ENCODE data around the gene ASGR1. TPM values are rescaled to one million over a fixed set of nuclear protein-coding genes. Genes with fewer than 3 reads are reported as not detected.
A peak's percentile ranks its signal among the peaks of the same experiment; 100 is the strongest.

Gene ASGR1
- total RNA-seq, 1 donor from 2014 or later: 1.9 TPM

- Mint-ChIP-seq H3K27me3 (ENCODE audit: low read depth) (no peaks in the 10 kb centered on the region), H3K4me1 (ENCODE audit: low read depth) (peaks cover 29% of the 10 kb centered on the region), H3K9me3 (ENCODE audit: low read depth) (no peaks in the 10 kb centered on the region), H3K27ac (ENCODE audit: unreplicated experiment) (no peak overlapping the region), H3K4me3 (ENCODE audit: unreplicated experiment) (no peak overlapping the region), H3K36me3 (ENCODE audit: low read depth) (no peaks in the 10 kb centered on the region)
- no peak for TF ChIP-seq CTCF (IDR thresholded peaks at IDR 0.05)
- DNase-seq (ENCODE audit: low spot score): no peak
Observed at GRCh38 chr17:7208754-7209460, 29.7 kb upstream of the ASGR1 start.

- Mint-ChIP-seq H3K27me3 (ENCODE audit: low read depth) (no peaks in the 10 kb centered on the region), H3K27ac (ENCODE audit: unreplicated experiment) (no peak overlapping the region), H3K4me3 (ENCODE audit: unreplicated experiment) (no peak overlapping the region), H3K9me3 (ENCODE audit: low read depth) (no peaks in the 10 kb centered on the region), H3K36me3 (ENCODE audit: low read depth) (peaks cover 3% of the 10 kb centered on the region), H3K4me1 (ENCODE audit: low read depth) (peaks cover 22% of the 10 kb centered on the region)
- TF ChIP-seq CTCF (IDR thresholded peaks at IDR 0.05): no peak
- no peak for DNase-seq (ENCODE audit: low spot score)
Observed at GRCh38 chr17:7208027-7208571, 28.9 kb upstream of the ASGR1 start.

GRCh38 chr17:7207120-7208001 is 28.2 kb upstream of the ASGR1 start:
- TF ChIP-seq CTCF (IDR thresholded peaks at IDR 0.05): no peak
- Mint-ChIP-seq H3K27me3 (ENCODE audit: low read depth) (no peaks in the 10 kb centered on the region), H3K36me3 (ENCODE audit: low read depth) (peaks cover 10% of the 10 kb centered on the region), H3K4me1 (ENCODE audit: low read depth) (peaks cover 20% of the 10 kb centered on the region), H3K9me3 (ENCODE audit: low read depth) (no peaks in the 10 kb centered on the region), H3K4me3 (ENCODE audit: unreplicated experiment) (no peak overlapping the region), H3K27ac (ENCODE audit: unreplicated experiment) (peak overlapping the region; percentile 61)
- no peak for DNase-seq (ENCODE audit: low spot score)

- H3K9me3 Mint-ChIP-seq (ENCODE audit: low read depth): no peaks in the 10 kb centered on the region
- no peaks in the 10 kb centered on the region for H3K27me3 Mint-ChIP-seq (ENCODE audit: low read depth)
- DNase-seq (ENCODE audit: low spot score): no peak
- H3K4me3 Mint-ChIP-seq (ENCODE audit: unreplicated experiment): peak overlapping the region; percentile 66
- H3K27ac Mint-ChIP-seq (ENCODE audit: unreplicated experiment): peak overlapping the region; percentile 70
- peaks cover 18% of the 10 kb centered on the region for H3K4me1 Mint-ChIP-seq (ENCODE audit: low read depth)
- H3K36me3 Mint-ChIP-seq (ENCODE audit: low read depth): peaks cover 11% of the 10 kb centered on the region
- TF ChIP-seq CTCF (IDR thresholded peaks at IDR 0.05): no peak
Observed at GRCh38 chr17:7205561-7205960, 26.4 kb upstream of the ASGR1 start.

DNA sequence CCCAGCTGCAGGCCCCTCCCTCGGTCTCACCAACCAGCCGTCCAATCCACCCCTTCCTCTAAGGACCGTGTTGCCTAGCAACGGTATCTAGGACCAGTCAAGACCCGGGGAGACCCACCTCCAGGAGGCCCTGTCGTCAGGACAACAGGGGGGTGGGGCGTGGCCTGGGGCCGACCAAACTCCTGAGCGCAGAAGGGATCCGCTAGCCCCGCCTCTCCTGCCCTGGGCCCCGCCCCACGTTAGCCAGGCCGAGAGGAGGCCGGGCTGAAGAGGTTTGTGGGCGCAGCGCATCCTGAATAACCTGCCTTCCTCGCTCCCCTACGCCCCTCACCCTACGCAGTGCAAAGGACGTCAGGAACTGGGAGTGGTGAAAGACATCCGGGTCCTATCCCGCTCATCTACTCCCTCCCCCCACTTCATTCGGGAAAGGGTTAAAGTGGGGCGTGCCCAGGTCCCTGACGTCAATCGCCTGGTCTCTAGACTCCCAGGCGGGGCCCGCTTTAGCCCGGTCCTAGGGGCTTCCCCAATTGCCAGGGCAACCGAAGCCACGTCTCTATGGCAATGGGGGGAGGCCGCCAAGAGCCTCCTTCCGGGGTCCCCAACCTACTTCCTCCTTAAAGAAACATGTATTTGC is 25.8 kb upstream of the ASGR1 start:
- peaks cover 18% of the 10 kb centered on the region for H3K4me1 Mint-ChIP-seq (ENCODE audit: low read depth)
- H3K9me3 Mint-ChIP-seq (ENCODE audit: low read depth): no peaks in the 10 kb centered on the region
- TF ChIP-seq CTCF (IDR thresholded peaks at IDR 0.05): no peak
- peak overlapping the region; percentile 66 for H3K4me3 Mint-ChIP-seq (ENCODE audit: unreplicated experiment)
- peak overlapping the region; percentile 70 for H3K27ac Mint-ChIP-seq (ENCODE audit: unreplicated experiment)
- no peaks in the 10 kb centered on the region for H3K27me3 Mint-ChIP-seq (ENCODE audit: low read depth)
- H3K36me3 Mint-ChIP-seq (ENCODE audit: low read depth): peaks cover 11% of the 10 kb centered on the region
- no peak for DNase-seq (ENCODE audit: low spot score)
